DOHH2 (cell line): ENCODE measurements around the gene CCDC63.

Source experiments
- H3F3A ChIP-seq: fragments of 200-600 bp; sonication (generic), shearing (Covaris generic); 2 replicates; pipeline ENCODE4 v1.6.0; 2016; ENCODE audit warnings: antibody characterized with exemption, mild to moderate bottlenecking; ENCODE audit not compliant: control insufficient read depth, insufficient read depth
- H3K27ac ChIP-seq: fragments of 200-600 bp; sonication (generic); 2 replicates; pipeline ENCODE4 v1.5.1; 2014; ENCODE audit warnings: low read depth, mild to moderate bottlenecking, low read length, moderate library complexity
- H3K27me3 ChIP-seq: fragments of 200-600 bp; sonication (generic); 2 replicates; pipeline ENCODE4 v1.6.1; 2014; ENCODE audit warnings: mild to moderate bottlenecking, low read length, mixed read lengths; ENCODE audit not compliant: control insufficient read depth
- H3K36me3 ChIP-seq: fragments of 200-600 bp; sonication (generic); 2 replicates; pipeline ENCODE4 v1.6.1; 2014; ENCODE audit warnings: mild to moderate bottlenecking, low read length, moderate library complexity, mixed read lengths; ENCODE audit not compliant: control insufficient read depth
- H3K4me1 ChIP-seq: fragments of 200-600 bp; sonication (generic); 2 replicates; pipeline ENCODE4 v1.6.1; 2014; ENCODE audit warnings: mild to moderate bottlenecking, low read length, mixed read lengths; ENCODE audit not compliant: control insufficient read depth
- H3K4me2 ChIP-seq: fragments of 200-600 bp; sonication (generic); 2 replicates; pipeline ENCODE4 v1.6.0; 2014; ENCODE audit warnings: mild to moderate bottlenecking, low read length, moderate library complexity
- H3K4me3 ChIP-seq: fragments of 200-600 bp; sonication (generic); 2 replicates; pipeline ENCODE4 v1.5.1; 2014; ENCODE audit warnings: mild to moderate bottlenecking, low read length, mixed read lengths
- H3K79me2 ChIP-seq: fragments of 200-600 bp; sonication (generic); 2 replicates; pipeline ENCODE4 v1.6.1; 2014; ENCODE audit warnings: mild to moderate bottlenecking, low read length, mixed read lengths; ENCODE audit not compliant: control insufficient read depth
- H3K9me2 ChIP-seq: fragments of 200-600 bp; sonication (generic); replicated peaks from 2 replicates; pipeline ENCODE4 v1.6.1; 2014; ENCODE audit warnings: mild to moderate bottlenecking, low read length, mixed read lengths; ENCODE audit not compliant: control insufficient read depth
- H3K9me3 ChIP-seq: fragments of 200-600 bp; sonication (generic); 2 replicates; pipeline ENCODE4 v1.6.1; 2014; ENCODE audit warnings: antibody characterized with exemption, low read length, mixed read lengths; ENCODE audit not compliant: control insufficient read depth, insufficient read depth
- H4K20me1 ChIP-seq: fragments of 200-600 bp; sonication (generic); 2 replicates; pipeline ENCODE4 v1.6.0; 2014; ENCODE audit warnings: low read depth, mild to moderate bottlenecking, antibody characterized with exemption, low read length, moderate library complexity; ENCODE audit not compliant: control insufficient read depth, insufficient read depth
- EZH2phosphoT487 ChIP-seq: fragments of 200-600 bp; sonication (generic); IDR thresholded peaks from 2 replicates; pipeline ENCODE4 v1.6.1; 2017; ENCODE audit warnings: borderline replicate concordance, mild to moderate bottlenecking, antibody characterized with exemption, low read length, moderate library complexity, mixed read lengths
- TF ChIP-seq, protein P1 (sequence below): fragments of 200-600 bp; sonication (generic); IDR thresholded peaks from one replicate; pipeline ENCODE4 v1.5.1; 2014; ENCODE audit warnings: antibody characterized with exemption, mild to moderate bottlenecking, low read depth, low read length; ENCODE audit not compliant: poor library complexity, severe bottlenecking

Gene CCDC63

DNA sequence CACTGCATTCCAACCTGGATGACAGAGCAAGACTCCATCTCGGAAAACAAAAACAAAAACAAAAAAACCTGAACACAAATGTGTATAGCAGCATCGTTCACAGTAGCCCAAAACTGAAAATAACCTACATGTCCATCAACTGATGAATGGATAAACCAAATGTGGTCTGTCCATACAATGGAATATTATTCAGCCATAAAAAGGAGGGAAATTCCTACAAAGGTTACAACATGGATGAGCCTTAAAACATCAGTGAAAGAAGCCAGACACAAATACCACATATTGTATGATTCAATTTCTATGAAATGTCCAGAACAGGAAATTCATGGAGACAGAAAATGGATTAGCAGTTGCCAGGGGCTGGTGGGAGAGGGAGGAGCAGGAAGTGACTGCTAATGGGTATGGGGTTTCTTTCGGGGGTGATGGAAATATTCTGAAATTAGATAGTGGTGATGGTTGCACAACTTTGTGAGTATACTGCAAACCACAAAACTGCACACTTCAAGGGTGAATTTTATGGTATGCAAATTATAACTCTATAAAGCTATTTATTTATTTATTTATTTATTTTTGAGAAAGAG, 69.6 kb downstream of the CCDC63 start:
- H3K27ac ChIP-seq, result no peak overlapping the region
- no peaks in the 10 kb centered on the region for H3K79me2 ChIP-seq
- peaks cover 16% of the 10 kb centered on the region for H3K4me1 ChIP-seq

DNA sequence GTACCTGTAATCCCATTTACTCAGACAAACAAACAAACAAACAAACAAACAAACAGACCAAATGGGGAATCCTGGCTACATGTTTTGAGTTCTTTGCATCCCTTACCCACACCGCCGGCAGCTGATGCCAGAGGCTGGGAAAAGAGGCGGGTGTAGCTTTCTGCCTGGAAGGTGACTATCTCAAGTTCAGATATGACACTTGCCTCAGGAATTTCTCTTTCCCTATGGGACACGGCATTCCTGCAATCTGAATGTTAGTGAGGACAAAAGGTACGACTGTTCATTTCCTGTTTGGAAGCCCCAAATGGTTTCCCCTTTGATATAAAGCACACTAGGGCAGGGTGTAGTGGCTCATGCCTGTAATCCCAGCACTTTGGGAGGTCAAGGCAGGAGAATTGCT, 70.7 kb downstream of the CCDC63 start:
- Histone ChIP-seq H3K9me2 (no peaks in the 10 kb centered on the region), H3K9me3 (no peaks in the 10 kb centered on the region), H3K27ac (no peak overlapping the region), H4K20me1 (no peaks in the 10 kb centered on the region), H3K4me1 (peaks cover 16% of the 10 kb centered on the region), H3K36me3 (no peaks in the 10 kb centered on the region), H3K79me2 (no peaks in the 10 kb centered on the region), H3K27me3 (no peaks in the 10 kb centered on the region), H3K4me2 (no peak overlapping the region), H3F3A (no peaks in the 10 kb centered on the region), H3K4me3 (no peak overlapping the region)
- no peak for TF ChIP-seq EZH2phosphoT487
- TF ChIP-seq, protein P1, sequence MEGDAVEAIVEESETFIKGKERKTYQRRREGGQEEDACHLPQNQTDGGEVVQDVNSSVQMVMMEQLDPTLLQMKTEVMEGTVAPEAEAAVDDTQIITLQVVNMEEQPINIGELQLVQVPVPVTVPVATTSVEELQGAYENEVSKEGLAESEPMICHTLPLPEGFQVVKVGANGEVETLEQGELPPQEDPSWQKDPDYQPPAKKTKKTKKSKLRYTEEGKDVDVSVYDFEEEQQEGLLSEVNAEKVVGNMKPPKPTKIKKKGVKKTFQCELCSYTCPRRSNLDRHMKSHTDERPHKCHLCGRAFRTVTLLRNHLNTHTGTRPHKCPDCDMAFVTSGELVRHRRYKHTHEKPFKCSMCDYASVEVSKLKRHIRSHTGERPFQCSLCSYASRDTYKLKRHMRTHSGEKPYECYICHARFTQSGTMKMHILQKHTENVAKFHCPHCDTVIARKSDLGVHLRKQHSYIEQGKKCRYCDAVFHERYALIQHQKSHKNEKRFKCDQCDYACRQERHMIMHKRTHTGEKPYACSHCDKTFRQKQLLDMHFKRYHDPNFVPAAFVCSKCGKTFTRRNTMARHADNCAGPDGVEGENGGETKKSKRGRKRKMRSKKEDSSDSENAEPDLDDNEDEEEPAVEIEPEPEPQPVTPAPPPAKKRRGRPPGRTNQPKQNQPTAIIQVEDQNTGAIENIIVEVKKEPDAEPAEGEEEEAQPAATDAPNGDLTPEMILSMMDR, result no peak

More for the DNA sequence above, 69.6 kb downstream of the CCDC63 start:
- Histone ChIP-seq H3F3A (no peaks in the 10 kb centered on the region), H3K9me2 (no peaks in the 10 kb centered on the region), H3K9me3 (no peaks in the 10 kb centered on the region), H3K4me3 (no peak overlapping the region), H3K36me3 (no peaks in the 10 kb centered on the region), H3K27me3 (no peaks in the 10 kb centered on the region), H4K20me1 (no peaks in the 10 kb centered on the region), H3K4me2 (no peak overlapping the region)
- TF ChIP-seq EZH2phosphoT487, result no peak
- TF ChIP-seq, protein P1, result no peak

DNA sequence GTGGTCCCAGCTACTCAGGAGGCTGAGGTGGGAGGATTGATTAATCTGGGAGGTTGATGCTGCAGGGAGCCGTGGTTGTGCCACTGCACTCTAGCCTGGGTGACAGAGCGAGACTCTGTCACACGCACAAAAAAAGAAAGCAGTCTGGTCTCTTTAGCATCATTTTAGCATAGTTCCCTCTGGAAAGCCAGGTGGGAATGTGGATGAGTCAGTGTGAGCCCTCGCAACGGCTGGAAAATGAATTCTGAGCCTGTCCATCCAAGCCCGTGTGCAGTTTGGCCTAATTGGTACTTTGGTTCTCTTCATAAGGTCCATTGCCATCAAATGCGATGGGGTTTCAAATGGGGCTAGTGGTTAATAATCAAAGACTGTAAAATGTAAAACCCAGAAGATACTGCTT, 71.2 kb downstream of the CCDC63 start:
- Histone ChIP-seq H3K9me2 (no peaks in the 10 kb centered on the region), H3K4me3 (no peak overlapping the region), H3K27me3 (no peaks in the 10 kb centered on the region), H3F3A (no peaks in the 10 kb centered on the region), H3K79me2 (no peaks in the 10 kb centered on the region), H3K4me1 (peaks cover 12% of the 10 kb centered on the region), H3K27ac (no peak overlapping the region), H4K20me1 (no peaks in the 10 kb centered on the region), H3K4me2 (no peak overlapping the region), H3K36me3 (no peaks in the 10 kb centered on the region), H3K9me3 (no peaks in the 10 kb centered on the region)
- TF ChIP-seq, protein P1, result no peak
- no peak for TF ChIP-seq EZH2phosphoT487
